MM.1S (cell line): Measurements from ENCODE around the gene OAS1.

Source experiments
- EZH2phosphoT487 ChIP-seq: fragments of 300-600 bp; sonication (generic); IDR thresholded peaks from 2 replicates; pipeline ENCODE4 v1.6.1; 2018; ENCODE audit warnings: antibody characterized with exemption, low read length
- TF ChIP-seq, protein P1 (sequence below): fragments of 300-600 bp; sonication (generic); IDR thresholded peaks from 2 replicates; pipeline ENCODE4 v1.5.1; 2016; ENCODE audit warnings: antibody characterized with exemption, low read length, mixed read lengths

DNA sequence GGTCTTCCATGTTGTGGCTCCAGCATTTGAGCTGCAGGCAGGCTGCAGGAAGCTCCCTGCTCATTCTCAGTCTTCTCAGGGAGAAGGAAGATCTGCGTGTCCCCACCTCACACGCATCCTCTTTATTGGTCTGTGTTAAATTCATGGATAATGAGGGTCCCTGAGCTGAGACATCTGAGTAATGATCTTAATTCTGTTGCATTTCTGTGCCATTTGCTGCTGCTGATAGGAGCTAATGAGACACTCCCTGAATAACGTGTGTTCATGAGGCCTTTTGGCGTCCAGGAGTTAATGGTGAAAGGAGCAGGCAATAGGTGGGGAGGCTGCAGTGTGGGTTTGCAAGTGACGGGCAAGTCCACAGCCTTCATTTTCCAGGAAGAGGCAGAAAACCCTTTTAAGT, 46.6 kb upstream of the OAS1 start:
- TF ChIP-seq, protein P1, sequence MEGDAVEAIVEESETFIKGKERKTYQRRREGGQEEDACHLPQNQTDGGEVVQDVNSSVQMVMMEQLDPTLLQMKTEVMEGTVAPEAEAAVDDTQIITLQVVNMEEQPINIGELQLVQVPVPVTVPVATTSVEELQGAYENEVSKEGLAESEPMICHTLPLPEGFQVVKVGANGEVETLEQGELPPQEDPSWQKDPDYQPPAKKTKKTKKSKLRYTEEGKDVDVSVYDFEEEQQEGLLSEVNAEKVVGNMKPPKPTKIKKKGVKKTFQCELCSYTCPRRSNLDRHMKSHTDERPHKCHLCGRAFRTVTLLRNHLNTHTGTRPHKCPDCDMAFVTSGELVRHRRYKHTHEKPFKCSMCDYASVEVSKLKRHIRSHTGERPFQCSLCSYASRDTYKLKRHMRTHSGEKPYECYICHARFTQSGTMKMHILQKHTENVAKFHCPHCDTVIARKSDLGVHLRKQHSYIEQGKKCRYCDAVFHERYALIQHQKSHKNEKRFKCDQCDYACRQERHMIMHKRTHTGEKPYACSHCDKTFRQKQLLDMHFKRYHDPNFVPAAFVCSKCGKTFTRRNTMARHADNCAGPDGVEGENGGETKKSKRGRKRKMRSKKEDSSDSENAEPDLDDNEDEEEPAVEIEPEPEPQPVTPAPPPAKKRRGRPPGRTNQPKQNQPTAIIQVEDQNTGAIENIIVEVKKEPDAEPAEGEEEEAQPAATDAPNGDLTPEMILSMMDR, result no peak
- TF ChIP-seq EZH2phosphoT487, result no peak
